ENCODE measurements around the gene XYLT1. TPM values are rescaled to one million over a fixed set of nuclear protein-coding genes. Genes with fewer than 3 reads are reported as not detected.

Gene XYLT1
- total RNA-seq, 1 experiment from 2014 or later: 14.5 TPM

GRCh38 chr16:17392857-17393692, 77.7 kb downstream of the XYLT1 start:
- no peaks in the 10 kb centered on the region for H3K27me3 ChIP-seq (ENCODE audit: insufficient read depth, low read length)
- peaks cover 79% of the 10 kb centered on the region in 2 experiments for H3K4me1 Mint-ChIP-seq
- no peak overlapping the region for H2BK120ac ChIP-seq (ENCODE audit: low read depth, low read length, poor library complexity, severe bottlenecking)
- TF ChIP-seq, protein P1, sequence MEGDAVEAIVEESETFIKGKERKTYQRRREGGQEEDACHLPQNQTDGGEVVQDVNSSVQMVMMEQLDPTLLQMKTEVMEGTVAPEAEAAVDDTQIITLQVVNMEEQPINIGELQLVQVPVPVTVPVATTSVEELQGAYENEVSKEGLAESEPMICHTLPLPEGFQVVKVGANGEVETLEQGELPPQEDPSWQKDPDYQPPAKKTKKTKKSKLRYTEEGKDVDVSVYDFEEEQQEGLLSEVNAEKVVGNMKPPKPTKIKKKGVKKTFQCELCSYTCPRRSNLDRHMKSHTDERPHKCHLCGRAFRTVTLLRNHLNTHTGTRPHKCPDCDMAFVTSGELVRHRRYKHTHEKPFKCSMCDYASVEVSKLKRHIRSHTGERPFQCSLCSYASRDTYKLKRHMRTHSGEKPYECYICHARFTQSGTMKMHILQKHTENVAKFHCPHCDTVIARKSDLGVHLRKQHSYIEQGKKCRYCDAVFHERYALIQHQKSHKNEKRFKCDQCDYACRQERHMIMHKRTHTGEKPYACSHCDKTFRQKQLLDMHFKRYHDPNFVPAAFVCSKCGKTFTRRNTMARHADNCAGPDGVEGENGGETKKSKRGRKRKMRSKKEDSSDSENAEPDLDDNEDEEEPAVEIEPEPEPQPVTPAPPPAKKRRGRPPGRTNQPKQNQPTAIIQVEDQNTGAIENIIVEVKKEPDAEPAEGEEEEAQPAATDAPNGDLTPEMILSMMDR (conservative IDR thresholded peaks at IDR 0.05): no peak
- no peaks in the 10 kb centered on the region; the same call in 1 of the 2 replicates for H3K27me3 Mint-ChIP-seq (ENCODE audit: low read depth)
- H3K27ac Mint-ChIP-seq: peak overlapping the region; percentile 92 to 98 (median 97)
- no peak overlapping the region for H2BK5ac ChIP-seq (ENCODE audit: insufficient read length, low read length)
- WGBS (ENCODE audit: extremely low coverage, insufficient read length, low lambda C conversion rate): no CpG with 5 or more reads among the region's 5 CpGs
- H2AFZ ChIP-seq (ENCODE audit: low read length): no peak overlapping the region
- no peak overlapping the region for H3K14ac ChIP-seq (ENCODE audit: insufficient read depth, low read length)
- H3K9me3 Mint-ChIP-seq: no peaks in the 10 kb centered on the region
- peaks cover 3% of the 10 kb centered on the region for H4K20me1 ChIP-seq (ENCODE audit: control insufficient read depth, insufficient read depth, insufficient read length)
- H3K4me3 Mint-ChIP-seq: peak overlapping the region in 1 of 2 experiments; percentile 61; a peak in 2 of 5 replicates
- H3K23me2 ChIP-seq (ENCODE audit: insufficient read length, low read depth, low read length, poor library complexity, severe bottlenecking): no peaks in the 10 kb centered on the region
- peak overlapping the region; percentile 16 for H3K4me2 ChIP-seq (ENCODE audit: insufficient read depth, insufficient read length, low read length)
- no peak overlapping the region for H2AK5ac ChIP-seq (ENCODE audit: insufficient read length, low read length)
- no peak overlapping the region for H3K9ac ChIP-seq (ENCODE audit: extremely low read depth, insufficient read length, low read length)
- no peak overlapping the region for H2BK15ac ChIP-seq (ENCODE audit: low read depth, low read length)
- H3T11ph ChIP-seq (ENCODE audit: low read length): no peak overlapping the region
- no peak overlapping the region for H3K23ac ChIP-seq (ENCODE audit: insufficient read length, low read depth, low read length)
- H4K8ac ChIP-seq (replicated peaks; ENCODE audit: insufficient read length, low read depth, low read length): no peak overlapping the region
- H2BK20ac ChIP-seq (ENCODE audit: low read depth, low read length, poor library complexity, severe bottlenecking): no peak overlapping the region
- no peak overlapping the region for H2BK12ac ChIP-seq (ENCODE audit: insufficient read length, low read depth, low read length)
- H3K27ac ChIP-seq (ENCODE audit: insufficient read length, low read depth, low read length): no peak overlapping the region
- H3K18ac ChIP-seq (ENCODE audit: insufficient read length, low read depth, low read length): no peak overlapping the region
- no peak overlapping the region for H4K91ac ChIP-seq (ENCODE audit: insufficient read length, low read depth, low read length)
- no peak for DNase-seq
- no peaks in the 10 kb centered on the region for H3K79me2 ChIP-seq (ENCODE audit: insufficient read depth, low read length)
- no peak overlapping the region for H3K56ac ChIP-seq (ENCODE audit: insufficient read length, low read depth, low read length)
- H4K5ac ChIP-seq (ENCODE audit: insufficient read length, low read depth, low read length): no peak overlapping the region
- H3K4ac ChIP-seq (ENCODE audit: low read depth, low read length): no peak overlapping the region
- H3K79me1 ChIP-seq (ENCODE audit: insufficient read depth, low read depth, low read length, poor library complexity, severe bottlenecking): no peaks in the 10 kb centered on the region
- H3K36me3 Mint-ChIP-seq (ENCODE audit: insufficient read depth in 1 of 3, low read depth in 3 of 3): peaks cover 0 to 4% (median 0%) of the 10 kb centered on the region in 3 experiments; a peak in 1 of 7 replicates
- H3K4me1 ChIP-seq (ENCODE audit: insufficient read depth, low read length): peaks cover 12% of the 10 kb centered on the region; the same call in 1 of the 2 replicates
- no peaks in the 10 kb centered on the region for H3K9me3 ChIP-seq (ENCODE audit: control insufficient read depth, low read depth, low read length)

Data from H9 (cell line).